ENCODE measurements around the gene CASP1. TPM values are rescaled to one million over a fixed set of nuclear protein-coding genes. Genes with fewer than 3 reads are reported as not detected.

Gene CASP1
- total RNA-seq, 2 experiments from 2014 or later = 0.99 TPM; not detected in 1

GRCh38 chr11:105056446-105056845, 21.5 kb upstream of the CASP1 start:
- no peak overlapping the region for H3K4me3 ChIP-seq (ENCODE audit: low read depth, low read length, poor library complexity, severe bottlenecking)
- H2AFZ ChIP-seq (ENCODE audit: low read length) = no peak overlapping the region
- ChIA-PET POLR2A (interaction anchor here (1.7 kb wide), 1 partner anchor 10 kb away, joined by 4 read pairs; no protein-coding TSS in a partner anchor), CTCF (ENCODE audit: unreplicated experiment) (no interaction called here)
- H3K4me2 ChIP-seq (ENCODE audit: low read length) = no peak overlapping the region
- H4K20me1 ChIP-seq (ENCODE audit: insufficient read depth, low read length) = no peaks in the 10 kb centered on the region
- H3K4me1 ChIP-seq (ENCODE audit: insufficient read depth, low read length, poor library complexity, severe bottlenecking) = no peaks in the 10 kb centered on the region
- TF ChIP-seq EZH2phosphoT487 (IDR thresholded peaks at IDR 0.05; ENCODE audit: borderline replicate concordance, low read depth, low read length) = no peak
- TF ChIP-seq CTCF (conservative IDR thresholded peaks at IDR 0.05; ENCODE audit: low read length) = no peak
- intact Hi-C loops (cut with micrococcal nuclease; ENCODE audit: unreplicated experiment) = no loop called here
- no peaks in the 10 kb centered on the region for H3K9me3 ChIP-seq (ENCODE audit: low read length)
- no peaks in the 10 kb centered on the region for H3K36me3 ChIP-seq (ENCODE audit: insufficient read depth, low read length)
- DNase-seq (ENCODE audit: low spot score) = no peak
- no TSS peak for BruUV-seq (replicated peaks)
- H3K9me2 ChIP-seq (ENCODE audit: insufficient read depth, low read length) = no peaks in the 10 kb centered on the region
- no peaks in the 10 kb centered on the region for H3K79me2 ChIP-seq (ENCODE audit: insufficient read depth, low read depth, low read length)
- H3K27ac ChIP-seq (ENCODE audit: low read depth, low read length, poor library complexity, severe bottlenecking) = no peak overlapping the region

- ChIA-PET POLR2A (no interaction called here), CTCF (ENCODE audit: unreplicated experiment) (no interaction called here)
- BruUV-seq (replicated peaks) = no TSS peak
- H3K9me2 ChIP-seq (ENCODE audit: insufficient read depth, low read length) = no peaks in the 10 kb centered on the region
- no peaks in the 10 kb centered on the region for H4K20me1 ChIP-seq (ENCODE audit: insufficient read depth, low read length)
- H2AFZ ChIP-seq (ENCODE audit: low read length) = no peak overlapping the region
- no peaks in the 10 kb centered on the region for H3K4me1 ChIP-seq (ENCODE audit: insufficient read depth, low read length, poor library complexity, severe bottlenecking)
- no peaks in the 10 kb centered on the region for H3K9me3 ChIP-seq (ENCODE audit: low read length)
- H3K4me3 ChIP-seq (ENCODE audit: low read depth, low read length, poor library complexity, severe bottlenecking) = no peak overlapping the region
- H3K79me2 ChIP-seq (ENCODE audit: insufficient read depth, low read depth, low read length) = no peaks in the 10 kb centered on the region
- TF ChIP-seq CTCF (conservative IDR thresholded peaks at IDR 0.05; ENCODE audit: low read length) (no peak), EZH2phosphoT487 (IDR thresholded peaks at IDR 0.05; ENCODE audit: borderline replicate concordance, low read depth, low read length) (no peak)
- H3K27ac ChIP-seq (ENCODE audit: low read depth, low read length, poor library complexity, severe bottlenecking) = no peak overlapping the region
- no peak for DNase-seq (ENCODE audit: low spot score)
- intact Hi-C loops (cut with micrococcal nuclease; ENCODE audit: unreplicated experiment) = no loop called here
- H3K4me2 ChIP-seq (ENCODE audit: low read length) = no peak overlapping the region
- no peaks in the 10 kb centered on the region for H3K36me3 ChIP-seq (ENCODE audit: insufficient read depth, low read length)
These were observed 20.0 kb upstream of the CASP1 start for GRCh38 chr11:105054723-105055493.

GRCh38 chr11:105052487-105052886, 17.5 kb upstream of the CASP1 start:
- TF ChIP-seq EZH2phosphoT487 (IDR thresholded peaks at IDR 0.05; ENCODE audit: borderline replicate concordance, low read depth, low read length) (no peak), CTCF (conservative IDR thresholded peaks at IDR 0.05; ENCODE audit: low read length) (no peak)
- H3K36me3 ChIP-seq (ENCODE audit: insufficient read depth, low read length) = no peaks in the 10 kb centered on the region
- no peaks in the 10 kb centered on the region for H3K9me3 ChIP-seq (ENCODE audit: low read length)
- ChIA-PET CTCF (ENCODE audit: unreplicated experiment) (no interaction called here), POLR2A (no interaction called here)
- no peaks in the 10 kb centered on the region for H3K9me2 ChIP-seq (ENCODE audit: insufficient read depth, low read length)
- no peak overlapping the region for H3K27ac ChIP-seq (ENCODE audit: low read depth, low read length, poor library complexity, severe bottlenecking)
- no peaks in the 10 kb centered on the region for H3K4me1 ChIP-seq (ENCODE audit: insufficient read depth, low read length, poor library complexity, severe bottlenecking)
- BruUV-seq (replicated peaks) = no TSS peak
- intact Hi-C loops (cut with micrococcal nuclease; ENCODE audit: unreplicated experiment) = no loop called here
- no peak for DNase-seq (ENCODE audit: low spot score)
- H3K4me3 ChIP-seq (ENCODE audit: low read depth, low read length, poor library complexity, severe bottlenecking) = no peak overlapping the region
- no peak overlapping the region for H3K4me2 ChIP-seq (ENCODE audit: low read length)
- H2AFZ ChIP-seq (ENCODE audit: low read length) = no peak overlapping the region
- H3K79me2 ChIP-seq (ENCODE audit: insufficient read depth, low read depth, low read length) = no peaks in the 10 kb centered on the region
- no peaks in the 10 kb centered on the region for H4K20me1 ChIP-seq (ENCODE audit: insufficient read depth, low read length)
